ENCODE measurements around the gene TRPM7.

The TRPM7 gene

DNA sequence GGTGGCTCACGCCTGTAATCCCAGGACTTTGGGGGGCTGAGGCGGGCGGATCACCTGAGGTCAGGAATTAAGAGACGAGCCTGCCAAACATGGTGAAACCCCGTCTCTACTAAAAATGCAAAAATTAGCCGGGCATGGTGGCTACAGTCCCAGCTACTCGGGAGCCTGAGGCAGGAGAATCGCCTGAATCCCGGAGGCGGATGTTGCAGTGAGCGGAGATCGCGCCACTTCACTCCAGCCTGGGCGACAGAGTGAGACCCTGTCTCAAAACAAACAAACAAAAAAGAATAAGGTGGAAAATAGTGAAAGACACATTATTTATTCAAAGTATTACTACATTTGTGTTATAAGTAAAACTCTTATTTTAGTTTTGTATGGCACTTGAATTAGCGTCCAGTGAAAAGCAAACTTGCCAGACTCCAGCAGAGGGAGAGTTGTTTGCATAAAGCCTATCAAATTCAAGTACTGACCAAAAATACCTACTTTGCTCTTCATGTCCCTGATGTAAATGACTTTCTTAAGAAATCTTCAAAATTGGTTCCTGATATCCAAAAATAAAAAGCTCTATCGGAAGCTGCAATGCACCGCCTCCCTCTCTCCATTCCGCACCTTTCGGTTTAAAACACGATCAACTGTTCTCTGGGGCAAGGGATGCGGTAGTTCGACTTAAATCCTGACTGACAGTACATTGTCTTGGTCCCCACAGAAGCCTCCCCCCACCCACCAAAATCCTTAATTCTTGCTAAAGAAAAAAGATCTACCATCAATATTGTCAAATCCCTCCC is 1.2 kb downstream of the TRPM7 start:
- Histone ChIP-seq H2AFZ (ENCODE audit: low read depth, low read length) (peak overlapping the region; percentile 98; the same call in 1 of the 2 replicates), H3K4me3 (ENCODE audit: low read depth in 1 of 2, low read length in 2 of 2) (peak overlapping the region; percentile 99), H3K9ac (ENCODE audit: low read depth, low read length) (peak overlapping the region; percentile 93), H4K20me1 (ENCODE audit: insufficient read depth, low read length) (peaks cover 30% of the 10 kb centered on the region; the same call in 1 of the 2 replicates), H3K27ac (ENCODE audit: low read length) (peak overlapping the region; percentile 89), H3K79me2 (ENCODE audit: insufficient read depth, low read length) (peaks cover 72% of the 10 kb centered on the region), H3K4me1 (ENCODE audit: insufficient read depth, low read length) (peaks cover 48% of the 10 kb centered on the region), H3K9me3 (ENCODE audit: insufficient read depth, low read length, severe bottlenecking) (no peaks in the 10 kb centered on the region), H3K27me3 (ENCODE audit: insufficient read depth, low read length, poor library complexity) (no peaks in the 10 kb centered on the region), H3K4me2 (ENCODE audit: insufficient read depth, low read length) (peak overlapping the region; percentile 66), H3K36me3 (ENCODE audit: insufficient read depth, low read length) (peaks cover 28% of the 10 kb centered on the region)
- ATAC-seq (ENCODE audit: insufficient read depth, low read depth): no peak; the same call in 2 of the 3 replicates
- no peak for DNase-seq
- TF ChIP-seq, protein P1, sequence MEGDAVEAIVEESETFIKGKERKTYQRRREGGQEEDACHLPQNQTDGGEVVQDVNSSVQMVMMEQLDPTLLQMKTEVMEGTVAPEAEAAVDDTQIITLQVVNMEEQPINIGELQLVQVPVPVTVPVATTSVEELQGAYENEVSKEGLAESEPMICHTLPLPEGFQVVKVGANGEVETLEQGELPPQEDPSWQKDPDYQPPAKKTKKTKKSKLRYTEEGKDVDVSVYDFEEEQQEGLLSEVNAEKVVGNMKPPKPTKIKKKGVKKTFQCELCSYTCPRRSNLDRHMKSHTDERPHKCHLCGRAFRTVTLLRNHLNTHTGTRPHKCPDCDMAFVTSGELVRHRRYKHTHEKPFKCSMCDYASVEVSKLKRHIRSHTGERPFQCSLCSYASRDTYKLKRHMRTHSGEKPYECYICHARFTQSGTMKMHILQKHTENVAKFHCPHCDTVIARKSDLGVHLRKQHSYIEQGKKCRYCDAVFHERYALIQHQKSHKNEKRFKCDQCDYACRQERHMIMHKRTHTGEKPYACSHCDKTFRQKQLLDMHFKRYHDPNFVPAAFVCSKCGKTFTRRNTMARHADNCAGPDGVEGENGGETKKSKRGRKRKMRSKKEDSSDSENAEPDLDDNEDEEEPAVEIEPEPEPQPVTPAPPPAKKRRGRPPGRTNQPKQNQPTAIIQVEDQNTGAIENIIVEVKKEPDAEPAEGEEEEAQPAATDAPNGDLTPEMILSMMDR (IDR thresholded peaks at IDR 0.05; ENCODE audit: borderline replicate concordance, extremely low read depth, low read length, poor library complexity, severe bottlenecking): no peak

DNA sequence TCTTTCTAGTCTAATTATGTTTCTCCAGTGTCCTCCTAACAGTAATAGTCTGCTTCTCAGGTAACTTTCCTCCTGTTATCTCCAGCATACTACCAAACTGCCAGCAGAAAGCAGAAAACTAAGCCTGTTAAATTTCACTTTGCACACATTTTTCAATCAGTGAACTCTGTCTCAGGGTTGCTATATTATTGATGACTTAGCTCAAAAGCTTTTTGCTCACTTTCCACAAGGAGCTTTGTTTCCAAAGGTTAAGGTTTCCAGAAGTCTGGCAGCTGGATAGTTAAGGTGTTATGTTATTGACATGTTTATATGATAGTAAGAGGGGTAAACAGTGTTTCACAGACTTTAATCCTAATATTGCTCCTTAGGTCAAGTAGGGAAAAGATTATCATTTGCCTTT is 5.1 kb downstream of the TRPM7 start:
- peaks cover 28% of the 10 kb centered on the region for H3K36me3 ChIP-seq (ENCODE audit: insufficient read depth, low read length)
- ATAC-seq (ENCODE audit: insufficient read depth, low read depth) (no peak), DNase-seq (no peak)
- no peaks in the 10 kb centered on the region for H3K9me3 ChIP-seq (ENCODE audit: insufficient read depth, low read length, severe bottlenecking)
- H3K27ac ChIP-seq (ENCODE audit: low read length): no peak overlapping the region
- H3K79me2 ChIP-seq (ENCODE audit: insufficient read depth, low read length): peaks cover 99% of the 10 kb centered on the region
- no peak overlapping the region for H2AFZ ChIP-seq (ENCODE audit: low read depth, low read length)
- peaks cover 35% of the 10 kb centered on the region for H3K4me1 ChIP-seq (ENCODE audit: insufficient read depth, low read length)
- H3K9ac ChIP-seq (ENCODE audit: low read depth, low read length): no peak overlapping the region
- no peaks in the 10 kb centered on the region for H3K27me3 ChIP-seq (ENCODE audit: insufficient read depth, low read length, poor library complexity)
- TF ChIP-seq EZH2 (IDR thresholded peaks at IDR 0.05; ENCODE audit: borderline replicate concordance, low read depth, low read length, severe bottlenecking): no peak
- TF ChIP-seq, protein P1 (IDR thresholded peaks at IDR 0.05; ENCODE audit: borderline replicate concordance, extremely low read depth, low read length, poor library complexity, severe bottlenecking): no peak
- peaks cover 46% of the 10 kb centered on the region for H4K20me1 ChIP-seq (ENCODE audit: insufficient read depth, low read length)
- no peak overlapping the region for H3K4me3 ChIP-seq (ENCODE audit: low read depth in 1 of 2, low read length in 2 of 2)
- H3K4me2 ChIP-seq (ENCODE audit: insufficient read depth, low read length): peak overlapping the region; percentile 41; the same call in 1 of the 2 replicates

DNA sequence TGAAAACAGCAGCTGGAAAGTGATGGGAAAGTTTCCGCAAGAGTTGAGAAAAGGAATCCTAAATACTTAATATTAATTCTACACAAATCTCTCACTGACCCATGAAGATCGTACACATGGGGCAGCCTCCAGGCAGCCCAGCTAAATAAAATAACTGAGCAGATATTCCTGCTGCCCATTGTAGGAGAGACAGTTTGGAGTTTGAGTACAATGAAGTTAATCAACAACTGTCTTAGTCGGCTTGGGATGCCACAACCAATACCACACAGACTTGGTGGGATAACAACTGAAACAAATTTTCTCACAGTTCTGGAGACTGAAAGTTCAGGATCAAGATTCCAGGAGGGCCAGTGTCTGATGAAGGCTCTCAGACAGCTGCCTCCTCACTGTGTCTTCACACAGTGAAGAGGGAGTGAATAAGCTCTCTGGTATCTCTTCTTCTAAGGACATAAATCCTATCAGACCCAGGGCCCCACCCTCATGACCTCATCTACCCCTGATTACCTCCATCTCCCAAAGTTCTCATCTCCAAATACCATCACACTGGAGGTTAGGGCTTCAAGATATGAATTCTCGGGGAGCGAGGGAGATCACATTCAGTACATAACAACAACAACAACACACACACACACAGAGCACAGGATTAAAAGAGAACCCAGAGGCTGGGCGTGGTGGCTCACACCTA is 9.7 kb downstream of the TRPM7 start:
- no peak for TF ChIP-seq EZH2 (IDR thresholded peaks at IDR 0.05; ENCODE audit: borderline replicate concordance, low read depth, low read length, severe bottlenecking)
- TF ChIP-seq, protein P1 (IDR thresholded peaks at IDR 0.05; ENCODE audit: borderline replicate concordance, extremely low read depth, low read length, poor library complexity, severe bottlenecking): no peak
- Histone ChIP-seq H3K4me1 (ENCODE audit: insufficient read depth, low read length) (0 out of 2 replicates have a peak, but pooled peaks cover 4% of the 10 kb centered on the region), H3K36me3 (ENCODE audit: insufficient read depth, low read length) (peaks cover 33% of the 10 kb centered on the region; the same call in 1 of the 2 replicates), H3K4me2 (ENCODE audit: insufficient read depth, low read length) (no peak overlapping the region), H3K4me3 (ENCODE audit: low read depth in 1 of 2, low read length in 2 of 2) (no peak overlapping the region), H3K9me3 (ENCODE audit: insufficient read depth, low read length, severe bottlenecking) (no peaks in the 10 kb centered on the region), H4K20me1 (ENCODE audit: insufficient read depth, low read length) (peaks cover 35% of the 10 kb centered on the region), H3K27ac (ENCODE audit: low read length) (no peak overlapping the region), H2AFZ (ENCODE audit: low read depth, low read length) (no peak overlapping the region), H3K27me3 (ENCODE audit: insufficient read depth, low read length, poor library complexity) (no peaks in the 10 kb centered on the region), H3K79me2 (ENCODE audit: insufficient read depth, low read length) (peaks cover 99% of the 10 kb centered on the region), H3K9ac (ENCODE audit: low read depth, low read length) (no peak overlapping the region)
- ATAC-seq (ENCODE audit: insufficient read depth, low read depth) (no peak), DNase-seq (no peak)
